ENCODE measurements around the gene CARMIL1. TPM values are rescaled to one million over a fixed set of nuclear protein-coding genes. Genes with fewer than 3 reads are reported as not detected.

CARMIL1 gene
- total RNA-seq, 1 experiment from 2014 or later: 2.6 TPM

DNA sequence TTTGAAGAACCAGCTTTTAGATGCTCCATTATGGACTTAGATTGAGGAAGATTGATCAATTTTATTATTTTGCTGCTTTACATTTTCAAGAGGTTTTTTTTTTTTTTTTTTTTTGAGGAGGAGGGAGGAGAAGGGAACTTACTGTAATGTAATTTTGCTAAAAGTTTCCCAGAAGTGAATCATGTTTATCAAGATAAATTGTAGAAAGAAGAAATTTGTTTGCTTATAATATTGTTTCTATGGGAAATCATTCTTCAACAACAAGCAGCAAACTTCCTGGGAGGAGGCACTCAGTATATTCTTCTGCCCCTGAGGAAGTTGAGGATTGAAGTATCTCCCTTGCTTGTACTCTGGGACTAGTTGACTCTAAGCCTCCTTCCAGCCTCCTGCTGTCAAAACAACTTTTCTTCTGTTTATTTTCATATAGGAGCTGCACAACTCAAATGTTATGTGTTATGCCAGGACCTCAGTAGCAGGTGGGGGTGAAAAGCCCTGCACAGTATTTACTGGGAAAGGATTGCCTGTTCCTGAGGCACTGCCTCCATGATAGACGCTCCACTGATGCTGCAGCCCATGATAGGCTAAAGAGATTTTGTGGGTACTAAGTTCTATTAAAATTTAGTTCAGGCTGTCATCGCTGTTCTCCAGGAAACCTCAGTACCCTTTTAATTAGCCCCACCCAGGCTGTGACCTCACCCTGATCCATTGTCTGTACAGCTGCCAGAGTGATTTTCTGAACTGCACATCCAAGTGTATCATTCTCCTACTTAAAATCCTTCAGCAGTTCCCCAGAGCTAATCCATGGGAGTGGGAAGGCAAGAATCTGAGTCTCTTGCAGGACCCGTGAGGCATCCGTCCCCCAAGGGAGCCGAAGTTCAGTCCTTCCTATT, 51.9 kb downstream of the CARMIL1 start:
- DNase-seq (ENCODE audit: extremely low read depth, low read depth): no peak

DNA sequence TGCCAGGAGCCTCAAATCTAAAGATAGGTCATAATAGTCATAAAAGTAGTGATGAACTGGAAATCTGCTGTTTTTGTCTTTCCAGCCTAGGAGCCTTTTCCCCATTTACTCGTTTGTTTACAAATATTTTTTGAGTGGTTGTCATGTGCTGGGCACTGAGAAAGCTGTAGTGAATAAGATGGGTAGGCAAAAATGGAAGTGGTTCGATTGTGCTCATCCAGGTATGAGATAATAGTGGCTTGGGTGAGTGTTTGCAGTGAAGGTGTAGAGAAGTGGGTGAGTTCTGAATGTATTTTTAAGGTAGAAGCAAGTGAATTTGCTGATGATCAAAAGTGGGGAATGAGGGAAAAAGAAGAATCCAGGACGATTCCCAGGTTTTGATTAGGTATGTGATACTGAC, 53.0 kb downstream of the CARMIL1 start:
- DNase-seq (ENCODE audit: extremely low read depth, low read depth): no peak

DNA sequence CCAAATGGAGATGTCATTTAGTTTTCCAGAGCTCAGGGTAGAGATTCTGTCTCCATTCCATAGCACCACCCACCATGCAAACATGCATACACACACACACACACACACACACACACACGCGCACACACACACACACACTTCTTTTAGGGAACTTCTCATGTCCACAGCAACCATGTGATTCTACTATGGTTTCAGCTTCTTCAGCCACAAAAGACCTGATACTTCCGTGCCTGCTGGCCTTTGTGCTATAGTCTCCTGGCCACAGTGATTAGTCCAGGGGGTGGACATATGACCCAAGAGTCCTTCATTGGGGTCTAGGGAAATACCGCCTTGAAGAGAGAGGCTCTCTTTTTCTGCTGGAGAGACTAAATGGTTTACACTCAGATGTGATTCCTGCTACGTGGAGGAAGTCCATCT, 53.5 kb downstream of the CARMIL1 start:
- no peak for DNase-seq (ENCODE audit: extremely low read depth, low read depth)

DNA sequence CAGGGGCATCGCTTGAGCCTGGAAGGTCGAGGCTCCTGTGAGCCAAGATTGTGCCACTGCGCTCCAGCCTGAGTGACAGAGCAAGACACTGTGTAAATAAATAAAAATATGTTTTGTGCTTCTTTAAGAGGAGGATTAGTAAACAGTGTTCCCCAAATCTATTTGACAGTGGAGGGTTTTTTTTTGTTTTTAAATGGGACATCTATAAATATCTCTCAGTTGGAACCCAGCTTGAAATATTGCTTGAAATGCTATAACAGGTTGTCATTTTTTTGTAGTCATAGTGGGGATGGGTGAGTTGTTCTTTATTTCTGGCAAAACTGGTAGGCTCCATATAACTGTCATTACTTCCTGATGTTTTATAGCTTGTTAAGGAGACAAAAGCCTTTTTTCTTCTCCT, 54.3 kb downstream of the CARMIL1 start:
- DNase-seq (ENCODE audit: extremely low read depth, low read depth): no peak

DNA sequence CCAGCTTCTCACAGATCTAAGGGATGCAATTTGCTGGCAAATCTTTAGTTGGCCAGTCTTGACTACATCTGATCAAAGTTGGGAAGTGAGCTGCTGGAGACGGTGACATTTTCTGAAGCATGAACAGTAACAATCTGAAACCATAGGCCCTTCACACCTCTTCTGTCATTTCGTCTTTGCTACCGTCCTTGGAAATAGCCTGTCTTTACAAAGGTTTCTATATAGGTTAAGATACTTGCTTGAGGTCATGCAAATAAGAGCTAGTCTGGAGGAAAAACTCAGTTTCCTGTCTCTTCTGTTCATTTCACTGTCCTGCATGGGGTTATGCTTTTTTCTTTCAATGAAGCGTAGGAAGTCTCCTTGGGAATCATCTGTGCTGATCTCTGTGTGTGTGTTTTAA, 55.6 kb downstream of the CARMIL1 start:
- DNase-seq (ENCODE audit: extremely low read depth, low read depth): no peak

DNA sequence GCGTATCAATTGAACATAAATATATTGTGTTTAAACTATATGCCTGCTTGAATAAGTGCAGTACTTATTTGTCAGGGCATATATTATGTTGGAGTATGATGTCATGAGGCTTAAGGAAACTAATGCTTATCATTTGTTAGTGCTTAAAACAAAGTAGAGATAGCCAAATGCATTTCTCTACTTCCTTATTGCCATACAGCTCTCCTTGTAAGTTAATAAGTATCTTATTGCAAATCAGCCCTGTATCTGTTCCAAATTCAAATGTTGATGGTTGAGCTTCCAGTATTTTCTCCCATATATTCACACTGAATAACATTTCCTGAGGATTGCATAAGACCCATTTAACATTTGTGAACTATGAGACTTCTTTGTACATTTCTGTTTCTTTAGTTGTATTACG, 57.8 kb downstream of the CARMIL1 start:
- DNase-seq (ENCODE audit: extremely low read depth, low read depth): no peak

DNA sequence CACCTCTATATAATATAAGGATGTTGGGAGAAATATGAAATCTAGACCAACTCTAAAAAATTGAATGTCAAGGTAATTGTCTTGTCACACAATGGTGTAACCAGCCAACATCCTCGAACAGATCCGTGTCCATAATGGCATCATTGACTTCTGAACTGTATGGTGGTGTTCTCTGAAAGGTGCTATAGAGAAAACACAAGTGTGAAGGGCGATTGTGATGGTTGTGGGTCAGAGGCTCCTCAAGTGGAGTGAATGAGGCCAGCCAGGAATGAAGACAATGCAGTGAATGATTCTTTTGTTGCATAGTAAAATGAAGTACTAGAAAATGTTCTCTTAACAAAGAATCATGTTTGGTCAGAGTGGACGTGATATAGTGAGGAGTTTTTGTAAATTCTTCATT, 58.3 kb downstream of the CARMIL1 start:
- DNase-seq (ENCODE audit: extremely low read depth, low read depth): no peak

DNA sequence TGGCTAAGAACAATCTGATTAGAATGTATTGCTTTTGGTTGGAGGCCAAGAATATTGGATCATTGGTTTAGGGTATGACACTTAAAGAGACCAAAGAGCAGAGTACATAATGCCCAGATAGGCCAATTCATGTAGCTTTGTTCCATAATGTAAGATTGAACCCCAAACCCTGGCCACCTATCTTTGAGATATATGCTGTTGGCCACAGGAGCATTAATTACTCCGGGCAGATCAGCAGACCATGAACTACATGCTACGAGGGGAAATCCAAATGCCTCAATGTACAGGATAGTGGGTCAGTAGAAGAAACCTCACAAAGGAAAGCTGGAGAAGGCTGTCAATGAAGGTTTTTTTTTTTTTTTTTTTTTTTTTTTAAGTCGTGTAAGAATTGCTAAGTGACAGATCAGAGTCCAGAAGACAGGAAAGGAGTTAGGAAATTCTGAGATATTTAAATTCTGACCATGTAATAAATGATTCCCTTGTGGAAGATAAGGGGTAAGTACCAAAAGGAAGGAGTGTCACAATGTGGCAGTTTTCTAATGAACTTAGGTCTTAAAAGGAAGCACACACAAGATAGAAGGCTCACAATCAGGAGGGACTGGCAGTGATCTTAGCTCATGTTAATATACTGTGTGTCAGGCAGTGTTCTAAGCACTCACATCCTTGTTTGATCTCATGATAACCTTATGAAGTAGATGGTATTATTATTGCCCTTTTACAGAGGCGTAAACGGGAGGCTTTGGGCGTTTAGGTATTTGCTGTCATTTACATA, 61.4 kb downstream of the CARMIL1 start:
- no peak for DNase-seq (ENCODE audit: extremely low read depth, low read depth)

DNA sequence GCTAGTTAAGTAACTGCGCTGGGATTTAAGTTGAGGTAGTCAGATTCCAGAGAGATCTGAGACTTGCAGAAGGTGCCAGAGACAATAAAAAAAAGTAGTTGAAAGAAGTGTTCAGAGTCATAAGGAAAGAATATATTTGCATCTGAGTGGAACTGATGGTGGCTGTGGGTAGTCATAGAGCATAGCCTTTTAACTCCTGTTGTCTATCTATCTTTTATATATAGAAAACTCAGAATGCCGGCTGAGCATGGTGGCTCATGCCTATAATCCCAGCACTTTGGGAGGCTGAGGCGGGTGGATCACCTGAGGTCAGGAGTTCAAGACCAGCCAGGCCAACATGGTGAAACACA, 62.0 kb downstream of the CARMIL1 start:
- no peak for DNase-seq (ENCODE audit: extremely low read depth, low read depth)

DNA sequence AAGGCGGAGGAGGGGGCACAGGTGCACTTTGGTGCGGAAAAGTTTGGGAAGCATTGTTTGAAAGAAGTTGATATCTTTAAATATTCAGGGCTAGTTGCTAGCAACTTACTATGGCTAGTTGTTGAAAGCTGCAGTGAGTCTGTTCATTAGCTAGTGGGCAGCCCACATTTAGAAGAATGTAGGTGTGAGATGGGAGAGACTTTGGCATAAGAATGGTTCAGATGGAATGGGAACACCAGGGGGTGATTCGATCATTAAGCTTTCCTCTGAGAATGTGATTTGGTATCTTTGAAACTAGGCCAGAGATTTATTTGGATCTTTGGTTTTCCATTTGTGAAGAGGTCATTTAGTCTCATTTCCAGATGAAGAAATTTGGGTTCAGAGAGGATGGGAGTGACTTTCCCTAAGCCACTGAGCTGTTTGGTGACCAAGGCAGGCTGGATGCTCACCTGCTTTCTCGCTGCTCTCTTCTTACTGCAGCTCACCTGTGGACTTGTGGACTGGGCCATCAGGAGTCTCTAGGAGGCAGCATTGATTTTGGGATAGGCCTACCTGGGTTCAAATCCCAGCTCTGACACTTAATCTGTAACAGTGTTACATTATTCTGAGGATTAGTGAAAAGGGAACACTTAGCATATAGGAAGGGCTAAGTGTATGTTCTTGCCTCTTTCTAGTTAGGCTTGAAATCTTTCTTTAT, 62.9 kb downstream of the CARMIL1 start:
- DNase-seq (ENCODE audit: extremely low read depth, low read depth): no peak

DNA sequence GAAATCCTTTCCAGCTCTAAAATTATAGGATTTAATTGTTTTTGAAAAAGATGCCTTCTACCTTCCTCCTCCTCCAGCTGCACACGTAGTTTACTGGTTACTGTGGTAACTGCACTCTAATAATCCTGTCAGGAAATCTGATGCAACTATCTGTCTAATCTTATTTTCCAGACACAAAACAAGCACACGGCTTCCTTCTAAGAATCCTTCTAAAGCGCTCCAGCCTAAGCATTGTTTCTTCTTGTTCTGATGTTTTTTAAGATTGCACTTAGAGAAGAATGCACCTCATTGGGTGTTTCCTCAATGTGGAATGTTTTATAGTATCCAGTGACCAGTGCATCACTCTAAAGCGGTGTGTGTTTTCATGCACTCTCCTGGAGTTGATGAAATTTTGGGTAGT, 63.6 kb downstream of the CARMIL1 start:
- no peak for DNase-seq (ENCODE audit: extremely low read depth, low read depth)

DNA sequence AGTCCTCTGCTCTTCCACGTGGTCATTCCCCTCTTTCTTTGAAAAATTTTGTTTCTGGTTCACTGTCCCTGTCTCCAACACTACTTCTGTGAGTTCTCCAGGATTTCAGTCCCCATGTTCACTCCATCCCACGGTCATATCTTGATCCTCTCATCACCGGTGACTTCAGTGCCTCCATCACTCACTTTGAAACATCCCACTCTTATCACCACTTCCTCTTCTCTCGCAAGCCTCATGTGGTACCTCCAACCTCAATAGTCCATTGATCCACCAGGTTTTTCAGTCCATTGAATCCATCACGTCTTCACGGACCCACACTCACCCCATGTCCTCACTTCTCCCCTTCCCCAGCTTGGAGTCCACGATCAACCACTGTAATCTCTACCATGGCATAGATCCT, 64.8 kb downstream of the CARMIL1 start:
- no peak for DNase-seq (ENCODE audit: extremely low read depth, low read depth)

DNA sequence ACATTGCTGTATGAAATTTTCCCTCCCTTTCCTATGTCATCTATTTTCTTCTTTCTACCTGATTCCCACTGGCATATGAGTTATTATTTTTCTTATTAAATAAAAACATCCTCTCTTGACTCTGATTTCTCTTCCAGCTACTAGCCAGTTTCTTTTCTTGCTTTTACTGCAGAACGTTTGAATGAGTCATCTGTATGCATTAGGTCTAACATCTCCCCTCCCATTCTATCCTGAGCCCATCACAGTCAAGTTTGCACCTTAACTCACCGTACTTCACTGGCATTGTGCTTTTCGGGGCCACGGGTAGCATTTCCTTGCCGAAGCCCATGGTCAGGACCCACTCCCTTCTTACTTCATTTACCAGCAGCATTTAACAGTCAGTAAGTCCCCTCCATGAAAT, 65.7 kb downstream of the CARMIL1 start:
- no peak for DNase-seq (ENCODE audit: extremely low read depth, low read depth)

DNA sequence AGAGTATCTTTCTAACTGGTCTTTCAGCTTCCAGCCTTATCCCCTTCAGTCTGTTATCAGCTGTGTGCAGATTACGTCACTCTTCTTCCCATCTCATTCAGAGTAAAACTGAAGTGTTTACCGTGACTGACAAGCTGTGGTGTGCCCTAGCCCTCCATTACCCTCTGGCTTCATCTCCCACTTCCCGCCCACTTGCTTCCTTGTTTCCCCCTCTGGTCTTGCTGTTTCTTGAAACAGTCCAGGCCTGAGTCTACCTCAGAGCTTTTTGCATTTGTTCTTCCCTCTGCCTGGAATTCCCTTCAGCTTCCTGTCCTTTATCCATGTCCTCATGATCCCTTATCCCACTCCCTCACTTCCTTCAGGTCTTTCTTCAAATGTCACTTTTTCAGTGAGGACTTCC, 66.9 kb downstream of the CARMIL1 start:
- no peak for DNase-seq (ENCODE audit: extremely low read depth, low read depth)

DNA sequence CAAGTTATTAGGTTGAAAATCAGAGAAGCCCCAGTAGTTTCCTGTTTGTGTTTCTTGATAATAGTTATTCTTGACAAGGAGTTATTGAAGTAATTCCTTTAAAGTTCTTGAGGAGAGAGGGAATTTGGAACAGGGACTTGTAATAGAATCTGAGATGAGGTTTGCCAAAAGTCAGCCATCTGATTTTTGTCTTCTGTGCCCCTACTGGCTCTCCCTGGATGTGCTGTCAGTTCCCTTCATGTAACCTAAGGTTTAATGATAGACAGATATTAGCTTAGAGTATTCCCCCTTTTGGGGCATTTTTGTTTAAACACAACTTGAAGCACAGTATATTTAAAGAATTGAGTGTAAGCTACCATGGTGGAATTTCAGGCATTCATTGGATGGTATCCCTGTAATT, 71.4 kb downstream of the CARMIL1 start:
- DNase-seq (ENCODE audit: extremely low read depth, low read depth): no peak

DNA sequence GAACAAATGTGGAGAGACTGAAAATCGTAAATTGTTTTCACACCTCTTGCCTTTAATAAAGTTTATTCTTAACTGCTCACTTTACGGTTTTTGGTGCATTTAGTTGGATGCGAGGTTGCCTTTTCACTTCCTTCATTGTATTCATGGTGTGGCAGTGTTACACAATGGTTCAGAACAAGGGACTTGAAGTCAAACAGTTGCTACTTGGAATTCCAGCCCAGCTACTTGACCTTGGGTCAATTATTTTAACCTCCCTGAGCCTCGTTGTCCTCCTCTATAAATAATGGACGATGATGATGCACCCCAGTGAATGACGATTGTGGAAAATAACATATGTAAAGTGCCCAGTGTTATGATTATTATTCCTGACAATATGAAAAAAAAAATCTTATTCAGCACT, 72.3 kb downstream of the CARMIL1 start:
- no peak for DNase-seq (ENCODE audit: extremely low read depth, low read depth)

DNA sequence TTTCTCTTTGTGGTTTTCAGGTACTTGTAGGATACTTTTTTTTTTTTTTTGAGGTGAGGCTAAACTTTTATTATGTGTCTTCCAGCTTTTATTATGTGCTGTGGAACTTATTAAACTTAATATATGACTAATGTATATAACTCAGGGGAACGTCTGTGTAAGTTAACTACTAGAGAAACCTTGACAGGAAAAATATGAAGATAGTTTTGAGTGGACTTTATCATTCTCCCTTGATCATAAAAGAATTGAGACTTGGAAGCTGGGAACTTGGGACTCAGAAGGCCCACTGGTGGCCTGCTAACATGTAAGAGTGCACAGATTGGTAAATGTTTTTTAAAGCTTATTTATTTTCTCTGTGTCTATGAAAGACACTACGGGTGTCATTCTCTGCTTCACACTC, 73.1 kb downstream of the CARMIL1 start:
- no peak for DNase-seq (ENCODE audit: extremely low read depth, low read depth)

DNA sequence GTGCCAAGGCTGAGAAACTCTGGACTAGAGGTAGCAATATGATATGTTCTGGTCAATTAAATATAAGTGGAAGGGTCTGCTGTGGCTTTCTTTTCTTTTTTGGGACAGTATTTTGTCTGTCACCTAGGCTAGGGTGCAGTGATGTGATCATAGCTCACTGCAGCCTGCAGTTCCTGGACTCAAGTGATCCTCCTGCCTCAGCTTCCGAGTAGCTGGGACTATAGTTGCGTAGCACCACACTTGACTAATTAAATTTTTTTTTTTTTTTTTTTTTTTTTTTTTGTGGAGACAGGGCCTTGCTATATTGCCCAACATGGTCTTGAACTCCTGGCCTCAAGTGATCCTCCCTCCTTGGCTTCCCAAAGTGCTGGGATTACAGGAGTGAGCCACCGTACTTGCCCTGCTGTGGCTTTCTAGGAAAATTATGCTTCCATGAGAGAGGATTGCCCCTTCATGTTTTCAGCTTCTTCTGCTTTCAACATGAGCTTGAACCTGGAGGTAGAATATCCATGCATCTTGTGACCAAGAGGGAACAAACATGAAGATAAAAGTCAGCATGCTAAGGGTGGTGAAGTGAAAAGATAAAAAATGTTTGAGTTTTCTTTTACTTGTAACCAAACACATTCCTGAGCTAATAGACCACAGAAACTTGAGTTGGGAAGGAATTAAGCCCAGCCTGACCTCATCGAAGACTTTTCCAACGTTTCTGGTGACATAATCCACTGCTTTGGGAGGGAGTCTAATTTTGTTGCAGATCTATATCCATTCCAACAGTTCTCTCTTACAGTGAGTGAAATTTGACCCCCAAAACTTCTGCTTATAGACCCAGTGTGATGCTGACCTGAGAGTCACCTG, 75.1 kb downstream of the CARMIL1 start:
- DNase-seq (ENCODE audit: extremely low read depth, low read depth): no peak

DNA sequence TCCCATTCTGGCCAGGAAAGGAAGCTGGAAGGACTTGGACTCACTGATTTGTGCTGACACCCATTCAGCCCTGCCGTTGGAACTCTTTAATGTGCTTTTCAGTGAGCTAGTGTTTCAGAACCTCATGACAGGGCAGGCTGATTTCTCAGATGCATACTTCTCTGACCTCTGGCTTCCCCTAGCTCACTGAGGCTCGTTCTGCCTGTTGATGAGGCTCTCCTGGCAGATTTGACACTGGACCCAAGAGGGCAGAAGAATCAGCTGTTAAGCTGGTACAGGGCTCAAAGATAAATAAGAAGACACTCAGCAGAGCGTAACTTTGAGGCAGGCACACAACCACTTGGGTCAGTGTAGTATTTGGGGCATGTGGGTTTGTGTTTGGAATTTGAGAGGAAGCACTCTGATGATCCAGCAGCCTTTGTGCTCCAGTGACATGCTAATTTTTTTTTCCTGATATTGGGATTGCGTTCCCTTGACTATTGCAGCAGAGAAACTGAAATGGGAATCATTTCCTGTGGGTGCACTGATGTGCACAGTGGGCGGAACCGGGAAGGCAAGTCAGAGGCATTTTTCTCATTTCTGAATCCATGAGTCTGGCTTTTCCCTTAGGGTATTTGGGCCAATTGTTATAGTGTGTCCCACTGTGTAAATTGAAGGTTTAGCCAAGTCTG, 80.2 kb downstream of the CARMIL1 start:
- no peak for DNase-seq (ENCODE audit: extremely low read depth, low read depth)

DNA sequence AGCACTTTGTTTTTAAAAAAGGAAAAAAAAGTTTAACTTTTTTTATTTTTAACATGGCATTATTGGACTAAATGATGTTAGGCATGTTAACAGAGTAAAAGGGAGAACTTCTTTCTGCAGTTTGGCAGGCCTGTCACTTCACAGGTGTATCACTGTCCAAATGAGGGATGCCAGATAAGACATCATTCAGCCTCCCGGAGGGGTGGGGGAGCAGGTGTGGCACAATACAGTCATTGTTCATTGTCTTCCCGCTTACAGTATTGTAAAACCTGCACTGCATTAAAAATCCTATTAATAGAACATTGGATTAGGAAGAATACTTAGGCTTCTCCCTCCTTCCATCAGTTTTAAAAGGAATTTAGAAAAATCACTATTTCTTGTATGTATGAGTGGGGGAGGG, 80.7 kb downstream of the CARMIL1 start:
- DNase-seq (ENCODE audit: extremely low read depth, low read depth): no peak
